ENCODE data around the gene PCDHGA9.
"Not testable (repeated sequence)": the region's sequence is repeated elsewhere in the genome, so short reads cannot be mapped to it uniquely, and the experiment has no call there.

The PCDHGA9 gene

DNA sequence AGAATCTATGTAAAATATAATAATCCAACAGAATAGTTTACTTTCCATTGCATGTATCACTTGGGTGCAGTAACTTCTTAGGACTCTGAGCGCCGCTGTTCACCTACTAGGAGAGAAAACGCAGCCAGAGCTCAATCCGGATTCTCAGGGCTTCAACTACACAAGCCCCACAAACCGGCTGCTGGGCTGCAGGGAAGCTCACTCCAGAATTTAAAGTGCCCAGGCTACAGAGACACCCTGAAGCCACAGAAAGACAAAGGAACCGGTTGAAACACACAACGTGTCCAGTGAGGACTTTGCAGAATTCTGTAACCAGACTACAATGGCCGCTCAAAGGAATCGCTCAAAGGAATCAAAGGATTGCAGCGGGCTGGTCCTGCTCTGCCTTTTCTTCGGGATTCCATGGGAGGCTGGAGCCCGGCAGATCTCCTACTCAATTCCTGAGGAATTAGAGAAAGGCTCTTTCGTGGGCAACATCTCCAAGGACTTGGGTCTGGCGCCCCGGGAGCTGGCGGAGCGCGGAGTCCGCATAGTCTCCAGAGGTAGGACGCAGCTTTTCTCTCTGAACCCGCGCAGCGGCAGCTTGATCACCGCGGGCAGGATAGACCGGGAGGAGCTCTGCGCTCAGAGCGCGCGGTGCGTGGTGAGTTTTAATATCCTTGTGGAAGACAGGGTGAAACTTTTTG is 10.4 kb downstream of the PCDHGA9 start, which contains the start of gene PCDHGA10:
PCDHGA10 (plus strand) TSS at position 134 of the 686 bp plus-strand sequence; CDS start at position 323, 189 bp downstream.
- in situ Hi-C loops (cut with HindIII; ENCODE audit: low sequenced_read_pairs): no loop called here

DNA sequence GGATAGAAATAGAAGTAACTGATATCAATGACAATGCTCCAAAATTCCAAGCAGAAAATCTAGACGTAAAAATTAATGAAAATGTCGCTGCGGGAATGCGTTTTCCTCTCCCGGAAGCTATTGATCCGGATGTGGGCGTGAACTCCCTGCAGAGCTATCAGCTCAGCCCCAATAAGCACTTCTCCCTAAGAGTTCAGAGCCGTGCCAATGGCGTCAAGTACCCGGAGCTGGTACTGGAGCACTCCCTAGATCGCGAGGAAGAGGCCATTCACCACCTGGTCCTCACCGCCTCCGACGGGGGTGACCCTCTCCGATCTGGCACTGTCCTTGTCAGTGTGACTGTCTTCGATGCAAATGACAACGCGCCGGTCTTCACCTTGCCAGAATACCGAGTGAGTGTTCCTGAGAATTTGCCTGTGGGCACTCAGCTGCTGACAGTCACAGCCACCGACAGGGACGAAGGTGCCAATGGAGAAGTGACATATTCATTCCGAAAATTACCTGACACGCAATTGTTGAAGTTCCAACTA is 11.0 kb downstream of the PCDHGA9 start:
- in situ Hi-C loops (cut with HindIII; ENCODE audit: low sequenced_read_pairs): no loop called here

DNA sequence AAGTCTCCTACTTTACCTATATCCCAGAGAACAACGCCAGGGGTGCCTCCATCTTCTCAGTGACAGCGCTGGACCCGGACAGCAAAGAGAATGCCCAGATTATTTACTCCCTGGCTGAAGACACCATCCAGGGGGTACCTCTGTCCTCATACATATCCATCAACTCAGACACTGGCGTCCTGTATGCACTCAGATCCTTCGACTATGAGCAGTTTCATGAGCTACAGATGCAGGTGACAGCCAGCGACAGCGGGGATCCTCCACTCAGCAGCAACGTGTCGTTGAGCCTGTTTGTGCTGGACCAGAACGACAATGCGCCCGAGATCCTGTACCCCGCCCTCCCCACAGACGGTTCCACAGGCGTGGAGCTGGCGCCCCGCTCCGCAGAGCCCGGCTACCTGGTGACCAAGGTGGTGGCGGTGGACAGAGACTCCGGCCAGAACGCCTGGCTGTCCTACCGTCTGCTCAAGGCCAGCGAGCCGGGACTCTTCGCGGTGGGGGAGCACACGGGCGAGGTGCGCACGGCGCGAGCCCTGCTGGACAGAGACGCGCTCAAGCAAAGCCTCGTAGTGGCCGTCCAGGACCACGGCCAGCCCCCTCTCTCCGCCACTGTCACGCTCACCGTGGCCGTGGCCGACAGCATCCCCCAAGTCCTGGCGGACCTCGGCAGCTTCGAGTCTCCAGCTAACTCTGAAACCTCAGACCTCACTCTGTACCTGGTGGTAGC is 12.1 kb downstream of the PCDHGA9 start:
- in situ Hi-C loops (cut with HindIII; ENCODE audit: low sequenced_read_pairs): not testable (repeated sequence)

DNA sequence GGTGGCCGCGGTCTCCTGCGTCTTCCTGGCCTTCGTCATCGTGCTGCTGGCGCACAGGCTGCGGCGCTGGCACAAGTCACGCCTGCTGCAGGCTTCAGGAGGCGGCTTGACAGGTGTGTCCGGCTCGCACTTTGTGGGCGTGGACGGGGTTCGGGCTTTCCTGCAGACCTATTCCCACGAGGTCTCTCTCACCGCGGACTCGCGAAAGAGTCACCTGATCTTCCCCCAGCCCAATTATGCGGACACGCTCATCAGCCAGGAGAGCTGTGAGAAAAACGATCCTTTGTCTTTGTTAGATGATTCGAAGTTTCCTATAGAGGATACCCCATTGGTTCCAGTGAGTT is 12.7 kb downstream of the PCDHGA9 start:
- in situ Hi-C loops (cut with HindIII; ENCODE audit: low sequenced_read_pairs): not testable (repeated sequence)

DNA sequence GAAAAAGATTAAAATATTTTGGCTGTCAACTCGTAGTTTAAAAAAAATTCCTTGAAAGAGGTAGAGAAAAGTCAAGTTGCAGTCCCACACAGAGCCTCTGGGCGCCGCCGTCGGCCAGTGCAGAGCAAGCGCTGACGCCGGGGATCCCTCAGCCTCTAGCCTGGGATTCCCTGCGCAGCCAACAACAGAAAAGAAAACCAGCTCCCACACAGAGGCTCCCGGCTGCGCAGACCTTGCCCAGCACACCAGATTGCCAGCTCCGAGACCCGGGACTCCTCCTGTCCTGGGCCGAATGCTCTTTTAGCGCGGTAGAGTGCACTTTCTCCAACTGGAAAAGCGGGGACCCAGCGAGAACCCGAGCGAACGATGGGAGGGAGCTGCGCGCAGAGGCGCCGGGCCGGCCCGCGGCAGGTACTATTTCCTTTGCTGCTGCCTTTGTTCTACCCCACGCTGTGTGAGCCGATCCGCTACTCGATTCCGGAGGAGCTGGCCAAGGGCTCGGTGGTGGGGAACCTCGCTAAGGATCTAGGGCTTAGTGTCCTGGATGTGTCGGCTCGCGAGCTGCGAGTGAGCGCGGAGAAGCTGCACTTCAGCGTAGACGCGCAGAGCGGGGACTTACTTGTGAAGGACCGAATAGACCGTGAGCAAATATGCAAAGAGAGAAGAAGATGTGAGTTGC is 15.1 kb downstream of the PCDHGA9 start, which contains the start of gene PCDHGB7:
PCDHGB7 (plus strand) TSS at position 184 of the 679 bp plus-strand sequence; CDS start at position 367, 183 bp downstream.
- in situ Hi-C loops (cut with HindIII; ENCODE audit: low sequenced_read_pairs): not testable (repeated sequence)

DNA sequence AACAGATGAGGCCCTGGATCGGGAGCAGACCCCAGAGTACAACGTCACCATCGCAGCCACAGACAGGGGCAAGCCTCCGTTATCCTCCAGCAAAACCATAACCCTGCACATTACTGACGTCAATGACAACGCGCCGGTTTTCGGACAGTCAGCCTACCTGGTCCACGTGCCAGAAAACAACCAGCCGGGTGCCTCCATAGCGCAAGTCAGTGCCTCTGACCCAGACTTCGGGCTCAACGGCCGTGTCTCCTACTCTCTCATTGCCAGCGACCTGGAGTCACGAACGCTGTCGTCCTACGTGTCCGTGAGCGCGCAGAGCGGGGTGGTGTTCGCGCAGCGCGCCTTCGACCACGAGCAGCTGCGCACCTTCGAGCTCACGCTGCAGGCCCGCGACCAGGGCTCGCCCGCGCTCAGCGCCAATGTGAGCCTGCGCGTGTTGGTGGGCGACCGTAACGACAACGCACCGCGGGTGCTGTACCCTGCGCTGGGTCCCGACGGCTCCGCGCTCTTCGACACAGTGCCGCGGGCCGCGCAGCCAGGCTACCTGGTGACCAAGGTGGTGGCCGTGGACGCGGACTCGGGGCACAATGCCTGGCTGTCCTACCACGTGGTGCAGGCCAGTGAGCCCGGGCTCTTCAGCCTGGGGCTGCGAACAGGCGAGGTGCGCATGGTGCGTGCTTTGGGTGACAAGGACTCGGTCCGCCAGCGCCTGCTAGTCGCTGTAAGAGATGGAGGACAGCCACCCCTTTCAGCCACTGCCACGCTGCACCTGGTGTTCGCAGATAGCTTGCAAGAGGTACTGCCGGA is 16.7 kb downstream of the PCDHGA9 start:
- in situ Hi-C loops (cut with HindIII; ENCODE audit: low sequenced_read_pairs): no loop called here

DNA sequence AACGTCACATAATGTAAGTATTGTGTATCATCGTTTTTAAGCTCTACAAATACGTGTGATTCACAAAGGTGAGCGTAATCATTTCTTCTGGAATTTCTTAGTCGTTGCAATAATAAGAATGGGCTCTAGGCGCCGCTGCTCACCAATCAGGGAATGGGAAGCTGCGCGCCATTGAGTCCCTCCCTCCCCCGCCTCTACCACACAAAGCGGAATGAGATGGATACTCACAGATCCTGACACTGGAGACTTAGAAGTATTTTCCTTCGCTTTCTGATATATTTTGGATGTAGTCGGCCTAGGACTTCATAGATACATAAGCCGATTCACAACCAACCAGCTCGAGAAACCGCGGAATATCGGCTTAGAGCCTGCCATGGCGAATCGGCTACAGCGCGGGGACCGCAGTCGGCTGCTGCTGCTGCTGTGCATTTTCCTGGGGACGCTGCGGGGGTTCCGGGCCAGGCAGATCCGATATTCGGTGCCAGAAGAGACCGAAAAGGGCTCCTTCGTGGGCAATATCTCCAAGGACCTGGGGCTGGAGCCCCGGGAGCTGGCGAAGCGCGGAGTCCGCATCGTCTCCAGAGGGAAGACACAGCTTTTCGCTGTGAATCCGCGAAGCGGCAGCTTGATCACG is 18.4 kb downstream of the PCDHGA9 start, which contains the start of gene PCDHGA11:
PCDHGA11 (plus strand) TSS at position 197 of the 634 bp plus-strand sequence; CDS start at position 374, 177 bp downstream.
- in situ Hi-C loops (cut with HindIII; ENCODE audit: low sequenced_read_pairs): no loop called here

DNA sequence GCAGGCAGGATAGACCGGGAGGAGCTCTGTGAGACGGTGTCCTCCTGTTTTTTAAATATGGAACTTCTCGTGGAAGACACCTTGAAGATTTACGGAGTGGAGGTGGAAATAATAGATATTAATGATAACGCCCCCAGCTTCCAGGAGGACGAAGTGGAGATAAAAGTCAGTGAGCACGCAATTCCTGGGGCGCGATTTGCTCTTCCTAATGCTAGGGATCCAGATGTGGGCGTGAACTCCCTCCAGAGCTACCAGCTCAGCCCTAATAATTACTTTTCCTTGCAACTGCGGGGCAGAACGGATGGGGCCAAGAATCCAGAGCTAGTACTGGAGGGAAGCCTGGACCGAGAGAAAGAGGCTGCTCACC is 18.9 kb downstream of the PCDHGA9 start:
- in situ Hi-C loops (cut with HindIII; ENCODE audit: low sequenced_read_pairs): no loop called here

DNA sequence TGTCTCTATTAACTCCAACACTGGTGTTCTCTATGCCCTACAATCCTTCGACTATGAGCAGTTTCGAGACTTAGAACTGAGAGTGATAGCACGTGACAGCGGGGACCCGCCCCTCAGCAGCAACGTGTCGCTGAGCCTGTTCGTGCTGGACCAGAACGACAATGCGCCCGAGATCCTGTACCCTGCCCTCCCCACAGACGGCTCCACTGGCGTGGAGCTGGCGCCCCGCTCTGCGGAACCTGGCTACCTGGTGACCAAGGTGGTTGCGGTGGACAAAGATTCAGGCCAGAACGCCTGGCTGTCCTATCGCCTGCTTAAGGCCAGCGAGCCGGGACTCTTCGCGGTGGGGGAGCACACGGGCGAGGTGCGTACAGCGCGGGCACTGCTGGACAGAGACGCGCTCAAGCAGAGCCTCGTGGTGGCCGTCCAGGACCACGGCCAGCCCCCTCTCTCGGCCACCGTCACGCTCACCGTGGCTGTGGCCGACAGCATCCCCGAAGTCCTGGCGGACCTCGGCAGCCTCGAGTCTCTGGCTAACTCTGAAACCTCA is 20.2 kb downstream of the PCDHGA9 start:
- in situ Hi-C loops (cut with HindIII; ENCODE audit: low sequenced_read_pairs): no loop called here

DNA sequence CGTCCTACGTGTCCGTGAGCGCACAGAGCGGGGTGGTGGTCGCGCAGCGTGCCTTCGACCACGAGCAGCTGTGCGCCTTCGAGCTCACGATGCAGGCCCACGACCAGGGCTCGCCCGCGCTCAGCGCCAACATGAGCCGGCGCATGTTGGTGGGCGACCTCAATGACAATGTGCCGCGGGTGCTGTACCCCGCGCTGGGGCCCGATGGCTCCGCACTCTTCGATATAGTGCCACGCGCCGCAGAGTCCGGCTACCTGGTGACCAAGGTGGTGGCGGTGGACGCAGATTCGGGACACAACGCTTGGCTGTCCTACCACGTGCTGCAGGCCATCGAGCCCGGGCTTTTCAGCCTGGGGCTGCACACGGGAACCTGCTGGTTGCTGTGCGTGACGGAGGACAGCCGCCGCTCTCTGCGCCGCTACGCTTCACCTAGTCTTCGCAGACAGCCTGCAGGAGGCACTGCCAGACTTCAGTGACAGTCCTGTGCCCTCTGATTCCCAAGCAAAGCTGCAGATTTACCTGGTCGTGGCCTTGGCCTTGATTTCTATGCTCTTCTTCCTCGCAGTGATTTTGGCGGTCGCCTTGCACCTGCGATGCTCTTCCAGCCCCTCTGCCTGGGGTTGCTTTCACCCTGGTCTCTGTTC is 25.3 kb downstream of the PCDHGA9 start:
- in situ Hi-C loops (cut with HindIII; ENCODE audit: low sequenced_read_pairs): loop anchor here (5.0 kb wide), 1 partner anchor 91 kb away; the partner anchor contains the start of gene PCDHGA2

DNA sequence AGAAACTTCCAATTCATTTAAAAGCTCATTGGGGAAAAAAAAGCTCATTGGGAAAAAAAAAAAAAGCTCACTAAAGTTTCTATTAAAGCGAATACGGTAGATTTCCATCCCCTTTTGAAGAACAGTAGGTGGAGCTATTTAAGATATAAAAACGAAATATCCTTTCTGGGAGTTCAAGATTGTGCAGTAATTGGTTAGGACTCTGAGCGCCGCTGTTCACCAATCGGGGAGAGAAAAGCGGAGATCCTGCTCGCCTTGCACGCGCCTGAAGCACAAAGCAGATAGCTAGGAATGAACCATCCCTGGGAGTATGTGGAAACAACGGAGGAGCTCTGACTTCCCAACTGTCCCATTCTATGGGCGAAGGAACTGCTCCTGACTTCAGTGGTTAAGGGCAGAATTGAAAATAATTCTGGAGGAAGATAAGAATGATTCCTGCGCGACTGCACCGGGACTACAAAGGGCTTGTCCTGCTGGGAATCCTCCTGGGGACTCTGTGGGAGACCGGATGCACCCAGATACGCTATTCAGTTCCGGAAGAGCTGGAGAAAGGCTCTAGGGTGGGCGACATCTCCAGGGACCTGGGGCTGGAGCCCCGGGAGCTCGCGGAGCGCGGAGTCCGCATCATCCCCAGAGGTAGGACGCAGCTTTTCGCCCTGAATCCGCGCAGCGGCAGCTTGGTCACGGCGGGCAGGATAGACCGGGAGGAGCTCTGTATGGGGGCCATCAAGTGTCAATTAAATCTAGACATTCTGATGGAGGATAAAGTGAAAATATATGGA is 27.9 kb downstream of the PCDHGA9 start, which contains the start of gene PCDHGA12:
PCDHGA12 (plus strand) TSS at position 176 of the 782 bp plus-strand sequence; CDS start at position 429, 253 bp downstream.
- in situ Hi-C loops (cut with HindIII; ENCODE audit: low sequenced_read_pairs): no loop called here

DNA sequence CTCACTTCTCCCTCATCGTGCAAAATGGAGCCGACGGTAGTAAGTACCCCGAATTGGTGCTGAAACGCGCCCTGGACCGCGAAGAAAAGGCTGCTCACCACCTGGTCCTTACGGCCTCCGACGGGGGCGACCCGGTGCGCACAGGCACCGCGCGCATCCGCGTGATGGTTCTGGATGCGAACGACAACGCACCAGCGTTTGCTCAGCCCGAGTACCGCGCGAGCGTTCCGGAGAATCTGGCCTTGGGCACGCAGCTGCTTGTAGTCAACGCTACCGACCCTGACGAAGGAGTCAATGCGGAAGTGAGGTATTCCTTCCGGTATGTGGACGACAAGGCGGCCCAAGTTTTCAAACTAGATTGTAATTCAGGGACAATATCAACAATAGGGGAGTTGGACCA is 28.7 kb downstream of the PCDHGA9 start:
- in situ Hi-C loops (cut with HindIII; ENCODE audit: low sequenced_read_pairs): no loop called here

DNA sequence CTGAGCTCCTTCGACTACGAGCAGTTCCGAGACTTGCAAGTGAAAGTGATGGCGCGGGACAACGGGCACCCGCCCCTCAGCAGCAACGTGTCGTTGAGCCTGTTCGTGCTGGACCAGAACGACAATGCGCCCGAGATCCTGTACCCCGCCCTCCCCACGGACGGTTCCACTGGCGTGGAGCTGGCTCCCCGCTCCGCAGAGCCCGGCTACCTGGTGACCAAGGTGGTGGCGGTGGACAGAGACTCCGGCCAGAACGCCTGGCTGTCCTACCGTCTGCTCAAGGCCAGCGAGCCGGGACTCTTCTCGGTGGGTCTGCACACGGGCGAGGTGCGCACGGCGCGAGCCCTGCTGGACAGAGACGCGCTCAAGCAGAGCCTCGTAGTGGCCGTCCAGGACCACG is 29.7 kb downstream of the PCDHGA9 start:
- in situ Hi-C loops (cut with HindIII; ENCODE audit: low sequenced_read_pairs): not testable (repeated sequence)

DNA sequence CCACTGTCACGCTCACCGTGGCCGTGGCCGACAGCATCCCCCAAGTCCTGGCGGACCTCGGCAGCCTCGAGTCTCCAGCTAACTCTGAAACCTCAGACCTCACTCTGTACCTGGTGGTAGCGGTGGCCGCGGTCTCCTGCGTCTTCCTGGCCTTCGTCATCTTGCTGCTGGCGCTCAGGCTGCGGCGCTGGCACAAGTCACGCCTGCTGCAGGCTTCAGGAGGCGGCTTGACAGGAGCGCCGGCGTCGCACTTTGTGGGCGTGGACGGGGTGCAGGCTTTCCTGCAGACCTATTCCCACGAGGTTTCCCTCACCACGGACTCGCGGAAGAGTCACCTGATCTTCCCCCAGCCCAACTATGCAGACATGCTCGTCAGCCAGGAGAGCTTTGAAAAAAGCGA is 30.1 kb downstream of the PCDHGA9 start:
- in situ Hi-C loops (cut with HindIII; ENCODE audit: low sequenced_read_pairs): not testable (repeated sequence)

DNA sequence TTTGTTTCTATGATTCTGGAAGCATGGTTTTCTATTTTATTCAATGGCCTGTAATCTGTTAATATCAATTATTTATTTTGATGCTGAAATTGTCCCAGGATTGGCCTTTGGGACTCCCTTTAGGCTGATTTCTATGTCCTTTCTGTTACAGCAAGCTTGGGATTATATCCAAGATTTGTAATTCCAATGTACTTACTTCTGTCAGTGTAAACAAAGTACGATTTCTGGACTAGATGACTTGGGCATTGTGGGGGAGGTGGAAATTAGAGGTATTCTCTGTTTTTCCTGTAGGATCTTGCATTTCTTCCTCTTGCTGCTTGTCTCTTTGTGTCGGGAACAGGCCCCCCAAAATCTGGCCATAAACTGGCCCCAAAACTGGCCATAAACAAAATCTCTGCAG is 31.4 kb downstream of the PCDHGA9 start:
- in situ Hi-C loops (cut with HindIII; ENCODE audit: low sequenced_read_pairs): no loop called here

DNA sequence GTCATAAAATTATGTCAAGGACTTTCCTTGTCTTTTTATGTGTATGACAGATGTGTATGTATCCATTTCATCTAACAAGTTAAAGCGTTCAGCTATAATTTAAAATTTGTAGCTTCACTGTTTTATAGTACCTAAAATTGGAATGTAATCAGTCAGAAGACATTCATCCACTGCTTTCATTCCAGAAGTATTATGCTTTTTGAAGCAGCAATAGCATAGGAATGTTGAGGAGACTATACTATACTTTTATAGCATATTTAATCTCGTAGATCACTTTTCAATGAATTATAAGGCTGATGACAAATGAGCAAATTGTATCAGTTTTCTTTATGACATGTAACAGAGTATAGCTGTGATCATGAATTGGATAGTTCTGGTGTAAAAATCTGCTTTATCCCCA is 34.6 kb downstream of the PCDHGA9 start:
- in situ Hi-C loops (cut with HindIII; ENCODE audit: low sequenced_read_pairs): no loop called here

DNA sequence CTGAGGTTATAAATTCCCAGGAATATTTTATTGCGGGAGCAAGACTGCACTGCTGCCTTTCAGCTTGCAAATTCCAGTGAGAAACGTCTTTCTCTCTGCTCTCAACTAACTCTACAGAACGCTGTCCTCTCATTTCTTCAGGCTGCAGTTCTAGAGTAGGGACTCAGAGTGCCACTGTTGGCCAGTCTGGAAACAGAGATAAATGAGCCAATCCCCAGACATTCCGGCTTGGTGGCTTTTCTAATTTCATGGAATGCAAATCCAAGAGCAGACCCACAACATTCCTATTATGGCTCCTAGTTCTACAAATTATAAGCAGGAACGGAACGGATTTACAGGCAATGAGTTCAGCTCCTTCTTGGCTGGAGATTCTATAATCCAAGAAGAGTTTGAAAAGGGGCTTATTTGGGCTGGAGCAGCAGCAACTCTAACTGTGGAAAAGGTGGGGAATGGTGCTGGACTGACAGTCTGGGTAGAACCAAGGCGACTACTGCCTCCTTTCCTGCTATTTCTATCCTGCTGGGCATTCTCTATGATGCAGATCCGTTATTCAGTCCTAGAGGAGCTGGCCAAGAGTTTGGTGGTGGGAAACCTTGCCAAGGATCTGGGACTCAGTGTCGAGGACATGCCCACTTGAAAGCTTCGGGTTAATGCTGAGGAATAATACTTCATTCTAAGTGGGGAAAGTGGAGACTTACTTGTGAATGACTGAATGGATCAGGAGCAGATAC is 37.0 kb downstream of the PCDHGA9 start:
- in situ Hi-C loops (cut with HindIII; ENCODE audit: low sequenced_read_pairs): loop anchor here (5.0 kb wide), 2 partner anchors 32 to 73 kb away; partner anchors contain the start of gene PCDHGB6

All from endothelial cell of hepatic sinusoid (primary cell).